Activated T-helper 1 cell treated with anti-CD3 and anti-CD28 coated beads, Interleukin-2, amount 50 U/mL, for 16 hours (primary cell): ENCODE measurements around the gene MCM8.

ENCODE experiments used
- DNase-seq, 2 donors: peaks; one replicate each; pipeline ENCODE4 v3.0.0-alpha.2; 2020; ENCODE audit warnings: low read depth in 1 of 2, low spot score in 1 of 2

Gene MCM8

GRCh38 chr20:6040958-6041807, 90.7 kb downstream of the MCM8 start:
- no peak for DNase-seq

GRCh38 chr20:6041808-6042265, 91.4 kb downstream of the MCM8 start:
- DNase-seq: no peak

- DNase-seq: no peak
Observed at GRCh38 chr20:6044115-6044514, 93.7 kb downstream of the MCM8 start.

GRCh38 chr20:6045566-6045965, 95.1 kb downstream of the MCM8 start:
- DNase-seq: no peak

- DNase-seq: no peak
Observed at GRCh38 chr20:6046432-6046831, 96.0 kb downstream of the MCM8 start.

GRCh38 chr20:6048391-6048790, 97.9 kb downstream of the MCM8 start:
- DNase-seq: no peak
